ENCODE measurements around the gene ERLEC1.
"Not testable (repeated sequence)": the region's sequence is repeated elsewhere in the genome, so short reads cannot be mapped to it uniquely, and the experiment has no call there.

- not testable (repeated sequence) for TF ChIP-seq CTCF (IDR thresholded peaks at IDR 0.05; ENCODE audit: insufficient read depth, low read depth, low read length); EZH2 (IDR thresholded peaks at IDR 0.05; ENCODE audit: insufficient read depth, low read length)
Observed at GRCh38 chr2:53851052-53851757, 64.4 kb downstream of the ERLEC1 start.

Measured in astrocyte (in vitro differentiated cells and primary cell).